Activated B cell treated with CpG ODN at 0.5 μM for 24 hours (primary cell): Measurements from ENCODE around the gene RBM38. TPM values are rescaled to one million over a fixed set of nuclear protein-coding genes. Genes with fewer than 3 reads are reported as not detected.
"Not testable (repeated sequence)": the region's sequence is repeated elsewhere in the genome, so short reads cannot be mapped to it uniquely, and the experiment has no call there.

ENCODE experiments used
- ATAC-seq: fragments of 200-7000 bp; cut with Tn5 transposase; one replicate; pipeline ENCODE4 v1.10.0; 2021; ENCODE audit warnings: low read depth, mild to moderate bottlenecking, moderate library complexity
- CTCF ChIA-PET: fragments of 350-600 bp; sonication (Branson Sonifier 250); formaldehyde crosslinking; loops from one replicate; lab custom pipeline; 2021; ENCODE audit warnings: antibody characterized with exemption; lab: Charles Lee
- POLR2A ChIA-PET: fragments of 350-600 bp; sonication (Branson Sonifier 250); formaldehyde crosslinking; loops from one replicate; lab custom pipeline; 2021; ENCODE audit warnings: antibody characterized with exemption; lab: Charles Lee
- DNase-seq: peaks from one replicate; pipeline ENCODE4 v3.0.0; 2022
- H3K27ac Mint-ChIP-seq: one replicate; pipeline ENCODE4 v1.8.0; 2020; ENCODE audit warnings: mixed read lengths
- H3K27me3 Mint-ChIP-seq: one replicate; pipeline ENCODE4 v1.8.0; 2021; ENCODE audit warnings: mixed read lengths
- H3K36me3 Mint-ChIP-seq: one replicate; pipeline ENCODE4 v1.8.0; 2021; ENCODE audit warnings: low read depth, mixed read lengths
- H3K4me1 Mint-ChIP-seq: one replicate; pipeline ENCODE4 v1.8.0; 2021; ENCODE audit warnings: mixed read lengths
- H3K4me3 Mint-ChIP-seq: one replicate; pipeline ENCODE4 v1.8.0; 2020; ENCODE audit warnings: mild to moderate bottlenecking, mixed read lengths
- H3K9me3 Mint-ChIP-seq: one replicate; pipeline ENCODE4 v1.8.0; 2020; ENCODE audit warnings: mixed read lengths
- intact Hi-C: fragments of 100-400 bp; cut with micrococcal nuclease; formaldehyde crosslinking; loops from one replicate; pipeline ENCODE4 v1.15.1; 2024
- total RNA-seq: library from RNA; stranded (reverse); gene quantifications from 2 replicates; pipeline ENCODE4 v1.2.3, GENCODE V29; 2022
- TF ChIP-seq, protein P1 (sequence below): fragments of 200-600 bp; IDR thresholded peaks from one replicate; pipeline ENCODE4 v1.8.0; 2022; ENCODE audit warnings: antibody characterized with exemption, mild to moderate bottlenecking

Gene RBM38
- total RNA-seq, 1 donor from 2014 or later = 69.6 TPM

DNA sequence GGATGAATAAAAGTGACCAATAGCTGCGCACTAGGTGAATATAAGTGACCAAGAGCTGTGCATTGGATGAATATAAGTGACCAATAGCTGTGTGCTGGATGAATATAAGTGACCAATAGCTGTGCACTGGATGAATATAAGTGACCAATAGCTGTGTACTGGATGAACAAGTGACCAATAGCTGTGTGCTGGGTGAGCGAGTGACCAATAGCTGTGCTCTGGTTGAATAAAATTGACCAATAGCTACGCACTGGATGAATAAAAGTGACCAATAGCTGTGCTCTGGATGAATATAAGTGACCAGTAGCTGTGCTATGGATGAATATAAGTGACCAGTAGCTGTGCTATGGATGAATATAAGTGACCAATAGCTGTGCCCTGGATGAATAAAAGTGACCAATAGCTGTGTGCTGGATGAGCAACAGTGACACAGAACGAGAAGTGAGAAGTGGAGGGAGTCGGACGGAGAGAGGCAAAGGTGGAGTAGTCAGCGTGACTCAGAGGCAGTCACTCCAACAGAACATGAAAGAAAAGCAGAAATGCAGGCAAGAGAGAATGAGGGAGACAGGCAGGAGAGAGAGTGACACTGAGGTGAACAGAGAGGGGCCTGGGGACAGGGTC lies 38.5 kb downstream of the RBM38 start:
- Mint-ChIP-seq H3K9me3 (no peaks in the 10 kb centered on the region), H3K4me1 (peaks cover 93% of the 10 kb centered on the region), H3K27me3 (no peaks in the 10 kb centered on the region), H3K27ac (peak overlapping the region; percentile 71), H3K4me3 (peak overlapping the region; percentile 29), H3K36me3 (no peaks in the 10 kb centered on the region)
- DNase-seq = no peak
- ATAC-seq = peak; percentile 51
- ChIA-PET POLR2A (interaction anchor here (0.6 to 8.4 kb wide), 7 partner anchors 18 to 51 kb away, joined by 3 to 112 read pairs (median 4); partner anchors contain the start of gene RBM38), CTCF (interaction anchor here (1.4 kb wide), 1 partner anchor 40 kb away, joined by 8 read pairs; no protein-coding TSS in a partner anchor)
- TF ChIP-seq, protein P1, sequence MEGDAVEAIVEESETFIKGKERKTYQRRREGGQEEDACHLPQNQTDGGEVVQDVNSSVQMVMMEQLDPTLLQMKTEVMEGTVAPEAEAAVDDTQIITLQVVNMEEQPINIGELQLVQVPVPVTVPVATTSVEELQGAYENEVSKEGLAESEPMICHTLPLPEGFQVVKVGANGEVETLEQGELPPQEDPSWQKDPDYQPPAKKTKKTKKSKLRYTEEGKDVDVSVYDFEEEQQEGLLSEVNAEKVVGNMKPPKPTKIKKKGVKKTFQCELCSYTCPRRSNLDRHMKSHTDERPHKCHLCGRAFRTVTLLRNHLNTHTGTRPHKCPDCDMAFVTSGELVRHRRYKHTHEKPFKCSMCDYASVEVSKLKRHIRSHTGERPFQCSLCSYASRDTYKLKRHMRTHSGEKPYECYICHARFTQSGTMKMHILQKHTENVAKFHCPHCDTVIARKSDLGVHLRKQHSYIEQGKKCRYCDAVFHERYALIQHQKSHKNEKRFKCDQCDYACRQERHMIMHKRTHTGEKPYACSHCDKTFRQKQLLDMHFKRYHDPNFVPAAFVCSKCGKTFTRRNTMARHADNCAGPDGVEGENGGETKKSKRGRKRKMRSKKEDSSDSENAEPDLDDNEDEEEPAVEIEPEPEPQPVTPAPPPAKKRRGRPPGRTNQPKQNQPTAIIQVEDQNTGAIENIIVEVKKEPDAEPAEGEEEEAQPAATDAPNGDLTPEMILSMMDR = no peak
- intact Hi-C loops = no loop called here

DNA sequence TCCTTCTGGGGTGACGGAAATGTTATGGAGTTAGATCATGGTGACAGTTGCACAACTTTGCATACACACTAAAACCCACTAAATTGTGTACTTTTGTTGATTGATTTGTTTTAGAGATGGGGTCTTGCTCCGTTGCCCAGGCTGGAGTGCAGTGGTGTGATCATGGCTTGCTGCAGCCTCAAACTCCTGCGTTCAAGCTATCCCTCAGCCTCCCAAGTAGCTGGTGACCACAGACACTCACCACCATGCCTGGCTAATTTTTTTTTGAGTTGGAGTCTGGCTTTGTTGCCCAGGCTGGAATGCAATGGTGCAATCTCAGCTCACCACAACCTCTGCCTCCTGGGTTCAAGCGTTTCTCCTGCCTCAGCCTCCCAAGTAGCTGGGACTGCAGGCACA lies 39.0 kb downstream of the RBM38 start:
- H3K9me3 Mint-ChIP-seq, ATAC-seq, H3K36me3 Mint-ChIP-seq, DNase-seq, intact Hi-C loops, H3K27me3 Mint-ChIP-seq: not testable (repeated sequence)
- Mint-ChIP-seq H3K27ac (peak overlapping the region; percentile 71), H3K4me1 (peaks cover 93% of the 10 kb centered on the region), H3K4me3 (peak overlapping the region; percentile 29)
- ChIA-PET CTCF (interaction anchor here (1.4 kb wide), 1 partner anchor 40 kb away, joined by 8 read pairs; no protein-coding TSS in a partner anchor), POLR2A (interaction anchor here (0.9 to 8.4 kb wide), 4 partner anchors 29 to 43 kb away, joined by 3 to 112 read pairs (median 12); partner anchors contain the start of gene RBM38)

DNA sequence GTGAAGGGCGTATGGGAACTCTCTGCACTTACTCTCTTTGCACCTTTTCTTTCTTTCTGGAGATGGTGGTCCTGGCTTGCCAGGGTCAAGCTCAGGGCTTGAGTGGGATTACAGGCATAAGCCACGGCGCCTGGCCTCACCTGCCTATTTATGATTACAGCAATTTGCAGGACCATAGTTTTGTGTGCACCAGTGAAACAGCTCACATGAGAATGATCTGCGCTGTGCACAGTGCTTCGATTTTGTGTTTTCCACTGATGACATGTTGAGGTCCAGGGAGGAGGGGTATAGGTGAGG lies 40.3 kb downstream of the RBM38 start:
- ATAC-seq (no peak), DNase-seq (no peak)
- Mint-ChIP-seq H3K36me3 (no peaks in the 10 kb centered on the region), H3K27me3 (no peaks in the 10 kb centered on the region), H3K9me3 (no peaks in the 10 kb centered on the region), H3K4me3 (no peak overlapping the region), H3K4me1 (peaks cover 93% of the 10 kb centered on the region), H3K27ac (peak overlapping the region; percentile 30)
- CTCF ChIA-PET = no interaction called here
- TF ChIP-seq, protein P1 = no peak
- intact Hi-C loops = no loop called here
- POLR2A ChIA-PET = interaction anchor here (0.7 to 8.4 kb wide), 9 partner anchors 18 to 1445 kb away, joined by 3 to 112 read pairs (median 3); partner anchors contain the start of gene RBM38

DNA sequence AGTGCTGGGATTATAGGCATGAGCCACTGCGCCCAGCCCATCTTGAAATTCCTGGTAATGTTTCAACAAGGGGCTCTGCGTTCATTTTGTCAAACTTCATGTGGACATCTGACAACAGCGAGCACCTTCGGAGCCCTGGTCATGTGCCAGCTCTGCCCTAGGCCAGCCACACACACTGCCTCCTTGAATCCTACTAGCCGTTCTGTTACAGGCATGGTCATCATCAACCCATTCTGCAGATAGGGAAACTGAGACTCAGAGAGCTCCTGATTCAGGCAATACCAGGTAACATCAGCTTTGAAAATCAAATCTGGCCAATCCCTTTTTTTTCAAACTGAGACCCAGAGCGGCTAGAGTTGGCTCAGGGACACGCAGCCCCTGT lies 41.3 kb downstream of the RBM38 start:
- Mint-ChIP-seq H3K27ac (peak overlapping the region; percentile 84), H3K4me1 (peaks cover 83% of the 10 kb centered on the region), H3K36me3 (no peaks in the 10 kb centered on the region), H3K9me3 (no peaks in the 10 kb centered on the region), H3K27me3 (no peaks in the 10 kb centered on the region), H3K4me3 (peak overlapping the region; percentile 59)
- intact Hi-C loops = loop anchor here (2.0 kb wide), 1 partner anchor 14 kb away; no protein-coding TSS in a partner anchor
- DNase-seq (no peak), ATAC-seq (no peak)
- ChIA-PET POLR2A (interaction anchor here (0.5 to 8.4 kb wide), 12 partner anchors 8 to 275 kb away, joined by 3 to 112 read pairs (median 9); partner anchors contain the start of gene RBM38), CTCF (interaction anchor here (1.2 to 4.4 kb wide), 5 partner anchors 29 to 63 kb away, joined by 3 to 36 read pairs (median 9); no protein-coding TSS in a partner anchor)
- TF ChIP-seq, protein P1 = no peak

DNA sequence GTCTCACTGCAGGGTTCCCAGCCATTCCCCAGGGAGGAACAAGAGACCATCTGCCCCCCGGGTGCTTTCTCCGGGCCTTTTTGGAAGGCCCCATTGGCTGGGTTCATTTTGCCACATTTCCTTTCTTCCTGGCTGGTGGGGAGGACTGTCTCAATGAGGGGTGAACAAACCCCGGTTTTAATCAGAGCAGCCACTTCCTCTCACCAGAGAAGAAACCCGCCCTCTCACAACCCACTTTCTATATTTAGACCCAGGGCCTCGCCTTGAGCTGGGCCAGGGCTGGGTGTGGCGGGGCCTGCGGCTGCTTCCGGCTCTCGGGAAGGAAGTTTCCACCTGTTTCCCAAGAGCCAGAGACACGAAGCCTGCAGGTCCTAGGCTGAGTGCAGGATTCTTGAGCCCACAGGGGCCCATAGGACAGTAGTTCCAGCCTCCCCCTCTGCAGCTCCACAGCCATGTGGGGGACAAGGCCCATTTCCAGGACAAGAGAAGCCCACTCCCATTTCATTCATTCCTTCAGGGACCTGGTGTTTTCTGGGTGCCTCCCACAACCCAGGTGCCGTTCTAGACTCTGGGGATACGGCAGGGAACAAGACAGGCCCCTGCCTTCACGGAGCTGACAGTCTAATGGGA lies 41.8 kb downstream of the RBM38 start:
- TF ChIP-seq, protein P1 = no peak
- intact Hi-C loops = loop anchor here (1.0 to 2.0 kb wide), 7 partner anchors 14 to 186 kb away; no protein-coding TSS in a partner anchor
- Mint-ChIP-seq H3K27me3 (no peaks in the 10 kb centered on the region), H3K4me1 (peaks cover 79% of the 10 kb centered on the region), H3K36me3 (no peaks in the 10 kb centered on the region), H3K9me3 (no peaks in the 10 kb centered on the region), H3K27ac (peak overlapping the region; percentile 84), H3K4me3 (peak overlapping the region; percentile 59)
- DNase-seq (peak; percentile 53), ATAC-seq (peak; percentile 75)
- ChIA-PET CTCF (interaction anchor here (1.2 to 4.4 kb wide), 6 partner anchors 30 to 63 kb away, joined by 3 to 36 read pairs (median 7); no protein-coding TSS in a partner anchor), POLR2A (interaction anchor here (0.5 to 8.4 kb wide), 15 partner anchors 8 to 274 kb away, joined by 3 to 112 read pairs (median 7); partner anchors contain the start of gene RBM38)
